Measurements from ENCODE around the gene ZNF620.

DNA sequence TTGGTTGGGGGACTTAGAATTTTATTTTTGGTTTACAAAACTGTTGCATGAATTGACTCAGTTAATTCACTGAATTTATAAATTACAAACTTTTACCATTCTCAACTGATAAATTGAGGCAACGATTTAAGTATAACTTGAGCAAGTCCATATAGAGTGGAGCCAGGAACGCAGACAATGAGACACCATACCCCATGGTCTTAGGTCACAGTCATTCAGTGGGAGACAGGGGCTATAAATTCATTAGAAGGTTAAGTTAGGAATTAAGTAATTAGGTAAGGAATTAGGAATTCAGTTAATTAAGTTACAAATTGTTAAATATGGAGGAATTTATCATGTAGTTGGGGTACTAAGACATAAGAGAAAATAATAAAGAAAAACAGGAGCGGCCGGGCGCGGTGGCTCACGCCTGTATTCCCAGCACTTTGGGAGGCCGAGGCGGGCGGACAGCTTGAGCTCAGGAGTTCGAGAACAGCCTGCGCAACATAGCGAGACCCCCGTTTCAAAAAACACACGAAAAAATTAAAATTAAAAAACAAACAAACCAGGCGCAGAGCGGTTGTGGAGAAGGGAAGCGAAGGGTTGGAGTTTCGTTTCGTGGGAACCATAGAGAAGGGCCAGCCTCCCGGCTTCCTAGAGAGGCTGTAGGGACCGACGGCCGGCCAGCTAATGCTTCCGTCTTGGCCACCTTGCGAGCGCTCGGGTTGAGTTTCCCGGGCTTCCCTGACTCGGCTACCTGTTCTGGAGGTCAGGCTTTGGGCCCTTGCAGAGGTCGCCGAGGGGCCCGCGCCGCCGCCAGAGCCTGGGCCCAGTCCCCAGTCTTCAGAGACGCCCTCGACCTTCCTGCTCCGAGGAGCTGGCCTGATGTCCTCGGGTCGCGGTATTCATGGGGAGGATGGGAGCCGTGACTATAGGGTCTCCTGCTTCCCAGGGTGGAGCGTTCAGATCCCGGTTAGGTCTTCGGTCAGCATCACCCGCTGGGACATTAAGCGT is 29.1 kb upstream of the ZNF620 start, which contains the start of gene ZNF619:
- TF ChIP-seq TAF1 (IDR thresholded peaks at IDR 0.05; ENCODE audit: low read depth) (no peak), EZH2 (IDR thresholded peaks at IDR 0.05; ENCODE audit: borderline replicate concordance, insufficient read depth, low read length, poor library complexity, severe bottlenecking) (no peak), POLR2AphosphoS5 (IDR thresholded peaks at IDR 0.05) (no peak), SMC3 (conservative IDR thresholded peaks at IDR 0.05; ENCODE audit: poor library complexity) (no peak), RAD21 (conservative IDR thresholded peaks at IDR 0.05) (no peak), EP300 (conservative IDR thresholded peaks at IDR 0.05; ENCODE audit: poor library complexity, severe bottlenecking) (no peak)
- TF ChIP-seq, protein P1, sequence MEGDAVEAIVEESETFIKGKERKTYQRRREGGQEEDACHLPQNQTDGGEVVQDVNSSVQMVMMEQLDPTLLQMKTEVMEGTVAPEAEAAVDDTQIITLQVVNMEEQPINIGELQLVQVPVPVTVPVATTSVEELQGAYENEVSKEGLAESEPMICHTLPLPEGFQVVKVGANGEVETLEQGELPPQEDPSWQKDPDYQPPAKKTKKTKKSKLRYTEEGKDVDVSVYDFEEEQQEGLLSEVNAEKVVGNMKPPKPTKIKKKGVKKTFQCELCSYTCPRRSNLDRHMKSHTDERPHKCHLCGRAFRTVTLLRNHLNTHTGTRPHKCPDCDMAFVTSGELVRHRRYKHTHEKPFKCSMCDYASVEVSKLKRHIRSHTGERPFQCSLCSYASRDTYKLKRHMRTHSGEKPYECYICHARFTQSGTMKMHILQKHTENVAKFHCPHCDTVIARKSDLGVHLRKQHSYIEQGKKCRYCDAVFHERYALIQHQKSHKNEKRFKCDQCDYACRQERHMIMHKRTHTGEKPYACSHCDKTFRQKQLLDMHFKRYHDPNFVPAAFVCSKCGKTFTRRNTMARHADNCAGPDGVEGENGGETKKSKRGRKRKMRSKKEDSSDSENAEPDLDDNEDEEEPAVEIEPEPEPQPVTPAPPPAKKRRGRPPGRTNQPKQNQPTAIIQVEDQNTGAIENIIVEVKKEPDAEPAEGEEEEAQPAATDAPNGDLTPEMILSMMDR (IDR thresholded peaks at IDR 0.05; ENCODE audit: poor library complexity, severe bottlenecking), result no peak

Measured in neural cell (in vitro differentiated cells).